GM13977 (cell line): Measurements from ENCODE around the gene HNRNPA3.
A peak's percentile ranks its signal among the peaks of the same experiment; 100 is the strongest.

Experiments
- DNase-seq: peaks from one replicate; pipeline ENCODE4 v3.0.0; 2012; ENCODE audit warnings: low spot score
- in situ Hi-C: fragments of 300-500 bp; cut with MboI; formaldehyde crosslinking; loops from one replicate; pipeline ENCODE4 v1.12.0; 2022; ENCODE audit warnings: low sequenced_read_pairs, low pct_unique_long_range_greater_than_20kb, mixed read lengths, inconsistent platforms; ENCODE audit not compliant: unreplicated experiment
- TF ChIP-seq, protein P1 (sequence below): IDR thresholded peaks from 2 replicates; pipeline ENCODE4 v1.5.1; 2012; ENCODE audit warnings: mild to moderate bottlenecking, control low read depth; ENCODE audit not compliant: insufficient read depth; ENCODE audit errors: extremely low read depth, missing control alignments

The HNRNPA3 gene

DNA sequence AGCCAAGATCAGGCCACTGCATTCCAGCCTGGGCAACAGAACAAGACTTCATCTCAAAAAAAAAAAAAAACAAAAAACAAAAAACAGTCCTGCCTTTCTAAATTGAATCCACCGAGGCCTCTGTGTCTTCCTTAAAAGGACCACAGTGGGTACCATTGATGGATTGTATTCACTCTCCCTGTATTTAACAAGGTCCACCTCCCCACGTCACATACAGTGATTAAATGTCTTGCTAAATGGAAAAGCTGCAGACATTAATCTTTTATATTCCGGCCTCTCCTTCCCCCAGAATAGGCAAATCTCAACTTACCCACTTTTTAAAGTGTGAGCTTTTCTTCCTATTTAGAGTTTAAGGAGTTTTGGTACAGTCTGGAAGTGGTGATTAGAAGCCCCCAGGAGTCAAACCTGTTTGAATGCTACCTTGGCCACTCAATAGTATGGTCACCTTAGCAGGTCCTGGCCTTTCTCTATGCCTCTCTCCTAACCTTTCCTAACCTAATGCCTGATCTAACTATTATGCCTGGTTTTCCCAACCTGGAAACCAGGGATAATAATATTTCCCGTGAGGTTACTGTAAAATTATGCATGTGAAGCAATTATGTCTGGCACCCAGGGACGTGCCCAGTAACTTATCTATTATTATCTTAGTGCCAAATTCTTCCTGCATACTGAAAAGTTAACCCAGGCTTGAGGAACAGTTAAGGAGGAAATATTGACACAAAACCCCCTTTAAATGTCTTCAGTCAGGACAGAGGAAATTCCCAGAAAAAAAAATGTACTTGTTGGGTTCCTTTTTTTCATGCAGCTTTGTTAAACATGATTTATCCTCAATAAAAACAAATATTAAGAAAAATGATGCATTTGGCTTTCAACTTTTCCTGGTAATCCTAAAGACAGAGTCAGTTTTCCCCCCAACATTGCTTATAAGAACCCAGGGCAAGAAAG is 48.8 kb downstream of the HNRNPA3 start:
- DNase-seq: no peak
- TF ChIP-seq, protein P1, sequence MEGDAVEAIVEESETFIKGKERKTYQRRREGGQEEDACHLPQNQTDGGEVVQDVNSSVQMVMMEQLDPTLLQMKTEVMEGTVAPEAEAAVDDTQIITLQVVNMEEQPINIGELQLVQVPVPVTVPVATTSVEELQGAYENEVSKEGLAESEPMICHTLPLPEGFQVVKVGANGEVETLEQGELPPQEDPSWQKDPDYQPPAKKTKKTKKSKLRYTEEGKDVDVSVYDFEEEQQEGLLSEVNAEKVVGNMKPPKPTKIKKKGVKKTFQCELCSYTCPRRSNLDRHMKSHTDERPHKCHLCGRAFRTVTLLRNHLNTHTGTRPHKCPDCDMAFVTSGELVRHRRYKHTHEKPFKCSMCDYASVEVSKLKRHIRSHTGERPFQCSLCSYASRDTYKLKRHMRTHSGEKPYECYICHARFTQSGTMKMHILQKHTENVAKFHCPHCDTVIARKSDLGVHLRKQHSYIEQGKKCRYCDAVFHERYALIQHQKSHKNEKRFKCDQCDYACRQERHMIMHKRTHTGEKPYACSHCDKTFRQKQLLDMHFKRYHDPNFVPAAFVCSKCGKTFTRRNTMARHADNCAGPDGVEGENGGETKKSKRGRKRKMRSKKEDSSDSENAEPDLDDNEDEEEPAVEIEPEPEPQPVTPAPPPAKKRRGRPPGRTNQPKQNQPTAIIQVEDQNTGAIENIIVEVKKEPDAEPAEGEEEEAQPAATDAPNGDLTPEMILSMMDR: no peak
- in situ Hi-C loops: no loop called here

DNA sequence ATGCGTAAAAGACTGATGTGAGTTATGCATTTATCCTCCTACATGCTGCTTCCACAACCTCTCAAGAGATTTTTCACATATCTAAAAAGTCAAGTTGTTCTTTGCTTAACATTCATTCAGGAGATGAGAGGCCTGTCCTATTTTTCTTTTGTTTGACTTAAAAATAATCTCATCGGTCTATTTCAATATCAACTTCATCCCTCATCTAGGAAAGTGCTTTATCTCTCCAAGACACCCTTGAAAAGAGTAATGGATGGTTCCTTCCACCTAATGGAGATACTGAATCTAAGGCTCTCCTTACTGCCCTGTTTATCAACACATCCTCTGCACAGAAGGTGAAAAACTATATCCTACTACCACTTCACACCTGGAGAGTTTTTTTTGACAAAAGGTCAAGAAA is 49.5 kb downstream of the HNRNPA3 start:
- in situ Hi-C loops: no loop called here
- TF ChIP-seq, protein P1: no peak
- DNase-seq: no peak

DNA sequence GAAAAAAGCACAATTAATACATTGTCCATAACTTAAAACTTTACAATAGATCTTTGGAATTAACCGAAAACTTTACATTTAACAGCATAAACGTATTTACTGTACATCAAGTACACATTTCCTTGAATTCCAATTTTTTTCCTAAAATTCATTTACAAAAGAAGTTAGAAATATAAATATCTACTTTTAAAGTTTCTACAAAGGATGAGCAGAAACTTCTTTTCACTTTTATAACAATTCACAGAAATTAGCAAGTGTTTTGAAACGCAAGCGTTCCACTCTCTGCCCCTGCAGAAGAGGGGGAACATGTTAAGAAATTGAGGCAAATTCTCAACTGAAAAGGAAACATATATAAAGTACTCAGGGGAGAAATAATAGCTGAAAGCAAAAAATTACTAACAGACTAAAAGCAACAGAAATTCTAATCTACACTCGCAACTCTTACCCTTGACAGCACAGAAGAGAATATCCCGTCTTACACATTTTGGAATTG is 50.4 kb downstream of the HNRNPA3 start:
- in situ Hi-C loops: no loop called here
- no peak for DNase-seq
- TF ChIP-seq, protein P1: no peak

DNA sequence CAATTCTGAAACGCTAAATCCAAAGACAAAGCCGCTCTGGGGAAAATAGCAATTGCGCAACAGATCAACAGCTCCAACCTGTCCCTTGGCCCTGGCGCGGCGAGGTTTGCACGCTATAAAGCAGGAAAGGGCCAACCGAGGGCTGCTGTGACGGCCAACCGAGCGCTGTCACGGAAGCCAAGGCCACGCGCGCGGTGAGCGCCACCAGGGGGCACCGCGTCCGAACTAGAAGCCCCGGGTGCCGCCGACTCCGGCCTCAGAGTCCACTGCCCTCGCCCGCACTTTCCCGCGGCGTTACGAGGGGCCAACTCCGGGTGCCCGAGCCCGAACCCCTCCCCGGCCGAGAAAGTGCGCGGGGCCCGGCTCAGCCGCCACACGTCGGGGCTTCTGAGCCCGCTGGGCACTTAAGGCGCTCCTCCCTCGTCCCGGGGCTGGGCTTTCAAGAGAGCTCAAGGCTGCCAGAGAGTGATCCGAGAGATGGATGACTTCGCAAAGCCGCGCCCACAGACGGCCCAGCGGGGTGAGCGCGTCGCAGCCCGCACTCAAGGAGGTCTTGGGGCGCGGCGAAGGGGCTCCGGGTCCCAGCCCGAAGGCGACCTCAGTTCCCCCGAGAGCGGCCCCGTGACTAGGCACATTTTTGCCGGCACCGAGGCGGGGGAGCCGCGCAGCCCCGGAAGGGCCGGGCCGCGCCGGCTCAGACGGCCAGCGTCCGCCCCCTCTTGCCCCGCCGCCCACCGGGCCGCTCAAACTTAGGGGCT is 51.0 kb downstream of the HNRNPA3 start:
- in situ Hi-C loops: no loop called here
- DNase-seq: peak; percentile 86
- TF ChIP-seq, protein P1: peak; percentile 95

DNA sequence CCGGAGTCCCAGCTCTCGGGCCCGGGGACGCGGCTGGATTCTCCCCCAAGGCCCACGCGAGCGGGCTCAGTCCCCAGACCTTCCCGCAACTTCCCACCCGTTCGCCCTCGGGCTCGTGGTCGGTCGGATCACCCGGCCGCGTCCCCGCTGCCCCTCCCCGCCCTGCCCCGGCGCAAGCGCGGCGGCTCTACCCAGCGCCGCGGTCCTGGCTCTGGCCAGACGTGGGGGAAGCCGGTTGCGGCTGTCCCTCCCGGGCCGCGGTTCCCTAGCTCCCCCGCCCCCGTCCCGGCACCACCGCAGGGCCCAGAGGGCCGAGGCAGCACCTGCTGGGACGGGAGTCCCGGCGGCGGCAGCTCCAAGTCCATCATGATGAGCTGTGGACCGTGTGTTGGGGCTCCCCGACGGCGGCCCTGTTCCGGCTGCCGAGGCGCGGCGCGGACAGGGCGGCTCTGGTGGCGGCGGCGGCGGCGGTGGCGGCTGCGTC is 51.7 kb downstream of the HNRNPA3 start:
- TF ChIP-seq, protein P1: no peak
- no peak for DNase-seq
- in situ Hi-C loops: no loop called here
